ENCODE data around the gene GCG.

Gene GCG

GRCh38 chr2:162149466-162149865, 2.6 kb downstream of the GCG start:
- DNase-seq (ENCODE audit: low read depth), result no peak

- no peak for DNase-seq (ENCODE audit: low read depth)
Measured at GRCh38 chr2:162148956-162149355, 3.1 kb downstream of the GCG start.

DNA sequence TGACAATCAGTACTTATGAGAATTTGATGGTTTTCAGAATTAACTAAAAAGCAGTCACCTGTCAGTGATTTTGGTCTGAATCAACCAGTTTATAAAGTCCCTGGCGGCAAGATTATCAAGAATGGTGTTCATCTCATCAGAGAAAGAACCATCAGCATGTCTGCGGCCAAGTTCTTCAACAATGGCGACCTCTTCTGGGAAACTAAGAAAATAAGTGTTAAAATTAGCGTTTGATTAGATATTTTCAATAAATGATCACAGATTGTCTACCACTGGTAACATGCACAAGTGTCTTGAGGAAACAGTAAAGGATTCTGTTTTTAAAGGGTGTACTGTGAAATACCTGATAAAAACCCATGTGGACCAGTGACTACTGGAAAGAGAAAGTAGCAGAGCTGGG, 8.1 kb downstream of the GCG start:
- DNase-seq (ENCODE audit: low read depth), result no peak

DNA sequence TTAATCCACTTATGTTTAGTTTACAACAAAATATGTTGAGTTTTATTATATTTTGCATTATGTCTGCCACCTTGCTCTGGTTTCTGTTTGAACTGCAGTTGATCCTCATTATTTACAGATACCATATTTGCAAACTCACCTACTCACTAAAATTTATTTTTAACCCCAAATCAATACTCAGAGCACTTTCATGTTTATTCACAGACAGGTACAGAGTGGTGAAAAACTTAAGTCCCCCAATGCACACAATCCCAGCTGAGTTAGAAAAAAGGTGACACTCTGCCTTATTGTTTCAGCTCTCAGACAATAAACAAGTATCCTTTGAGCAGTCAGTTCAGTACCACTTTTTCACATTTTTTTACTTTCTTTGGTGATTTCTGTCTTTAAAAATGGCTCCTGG, 13.7 kb downstream of the GCG start:
- DNase-seq (ENCODE audit: low read depth), result no peak

- DNase-seq (ENCODE audit: low read depth), result no peak
Measured at GRCh38 chr2:162127422-162127821, 24.6 kb downstream of the GCG start.

- DNase-seq (ENCODE audit: low read depth), result no peak
Measured at GRCh38 chr2:162126527-162126926, 25.5 kb downstream of the GCG start.

- DNase-seq (ENCODE audit: low read depth), result no peak
Measured at GRCh38 chr2:162126111-162126519, 25.9 kb downstream of the GCG start.

GRCh38 chr2:162125138-162125537, 26.9 kb downstream of the GCG start:
- DNase-seq (ENCODE audit: low read depth), result no peak

DNA sequence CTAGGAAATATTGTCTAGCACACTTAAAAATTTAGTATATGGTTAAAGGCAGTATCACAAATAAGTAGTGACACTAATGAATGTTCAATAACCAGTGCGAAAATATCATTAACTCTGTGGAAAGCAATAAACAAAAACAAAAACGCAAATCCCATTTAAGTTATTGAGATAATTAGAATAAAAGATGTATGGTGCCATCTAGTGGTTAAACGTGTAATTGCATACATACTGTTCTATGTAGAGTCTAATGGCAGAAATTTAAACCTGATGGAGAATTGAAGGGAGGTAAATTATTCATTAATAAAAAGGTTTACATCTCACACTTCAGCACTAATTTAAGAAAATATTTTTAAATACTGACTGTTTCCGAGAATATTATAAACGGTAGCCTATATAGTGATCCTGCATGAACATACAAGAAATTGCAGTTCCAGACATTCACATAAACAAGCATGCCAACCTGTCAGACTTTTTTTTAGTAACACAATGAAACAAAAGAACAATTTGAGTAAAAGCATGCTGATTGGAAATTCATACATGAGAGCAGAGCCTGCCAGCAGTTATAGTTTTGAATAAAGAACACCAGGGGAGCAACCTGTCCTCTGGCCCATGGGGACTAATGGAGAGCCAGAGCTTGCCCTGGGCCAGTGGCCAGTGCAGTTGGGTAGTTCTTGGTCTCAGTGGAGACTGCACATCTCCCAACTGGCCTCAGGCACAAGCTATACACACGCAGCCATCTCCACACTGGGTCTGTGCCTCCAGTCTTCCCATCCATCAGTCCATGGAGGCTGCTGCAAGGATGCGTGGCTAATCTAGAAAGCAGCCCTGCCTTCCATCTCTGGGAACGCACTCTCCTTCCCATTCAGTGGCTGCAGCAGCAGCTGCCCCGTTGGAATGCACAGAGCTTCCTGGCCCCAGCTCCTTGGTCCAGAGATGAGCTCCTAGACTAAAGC, 28.0 kb downstream of the GCG start:
- no peak for DNase-seq (ENCODE audit: low read depth)

- no peak for DNase-seq (ENCODE audit: low read depth)
Measured at GRCh38 chr2:162118166-162119031, 33.6 kb downstream of the GCG start.

GRCh38 chr2:162116352-162116751, 35.7 kb downstream of the GCG start:
- DNase-seq (ENCODE audit: low read depth), result no peak

DNA sequence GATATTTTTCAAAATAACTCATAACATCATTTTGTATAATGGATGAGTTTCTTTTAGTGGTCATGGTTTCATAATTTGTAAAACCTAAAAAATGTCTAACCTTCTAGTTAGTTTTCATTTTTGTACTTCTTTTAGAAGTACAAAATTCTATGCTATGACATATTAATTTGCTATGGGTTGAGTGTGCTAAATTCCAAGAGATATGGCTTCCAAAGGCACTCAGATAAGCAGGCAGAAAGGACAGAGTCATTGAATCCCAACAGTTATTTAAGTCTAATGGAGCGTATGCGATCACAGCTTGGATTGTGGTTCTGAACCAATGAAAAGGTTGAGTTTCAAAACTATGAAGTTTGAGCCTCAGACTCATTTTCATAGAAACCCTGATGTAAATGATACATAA, 37.0 kb downstream of the GCG start:
- no peak for DNase-seq (ENCODE audit: low read depth)

DNA sequence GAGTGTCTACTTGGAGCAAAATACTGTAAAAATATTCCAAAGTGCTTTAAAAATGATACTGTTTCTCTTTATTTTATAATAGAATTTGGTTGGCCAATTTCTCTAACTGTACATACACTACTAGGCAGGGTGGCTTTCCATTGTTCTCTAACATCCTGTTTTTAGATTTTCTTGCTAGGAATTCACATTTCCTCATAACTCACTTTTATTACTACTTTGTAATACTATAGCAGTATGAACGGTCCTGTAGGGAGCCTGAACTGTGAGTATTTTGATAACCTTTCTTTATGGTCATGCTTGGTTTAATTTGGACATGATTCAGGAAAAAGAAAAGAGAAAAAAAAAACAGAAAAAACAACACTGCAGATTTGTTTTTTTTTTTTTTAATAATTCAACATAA, 37.8 kb downstream of the GCG start:
- DNase-seq (ENCODE audit: low read depth), result no peak

DNA sequence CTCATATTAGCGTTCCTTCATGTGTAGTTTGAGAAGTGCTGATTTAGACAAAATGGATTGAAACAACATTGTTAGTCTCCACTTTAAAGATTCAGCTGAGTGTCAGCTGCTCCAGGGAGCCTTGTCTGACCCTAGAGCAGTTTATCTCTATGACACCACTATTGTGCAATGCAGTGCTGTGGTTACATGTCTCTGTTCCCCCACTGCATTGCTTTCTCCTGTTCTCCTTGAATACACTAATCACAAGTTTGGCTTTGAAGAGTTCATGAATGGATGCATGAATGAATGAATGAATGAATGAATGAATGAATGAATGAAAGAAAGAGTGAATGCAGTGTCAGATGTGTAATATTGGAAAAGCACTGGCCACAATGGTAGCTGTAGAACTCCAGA, 38.3 kb downstream of the GCG start:
- DNase-seq (ENCODE audit: low read depth), result no peak

DNA sequence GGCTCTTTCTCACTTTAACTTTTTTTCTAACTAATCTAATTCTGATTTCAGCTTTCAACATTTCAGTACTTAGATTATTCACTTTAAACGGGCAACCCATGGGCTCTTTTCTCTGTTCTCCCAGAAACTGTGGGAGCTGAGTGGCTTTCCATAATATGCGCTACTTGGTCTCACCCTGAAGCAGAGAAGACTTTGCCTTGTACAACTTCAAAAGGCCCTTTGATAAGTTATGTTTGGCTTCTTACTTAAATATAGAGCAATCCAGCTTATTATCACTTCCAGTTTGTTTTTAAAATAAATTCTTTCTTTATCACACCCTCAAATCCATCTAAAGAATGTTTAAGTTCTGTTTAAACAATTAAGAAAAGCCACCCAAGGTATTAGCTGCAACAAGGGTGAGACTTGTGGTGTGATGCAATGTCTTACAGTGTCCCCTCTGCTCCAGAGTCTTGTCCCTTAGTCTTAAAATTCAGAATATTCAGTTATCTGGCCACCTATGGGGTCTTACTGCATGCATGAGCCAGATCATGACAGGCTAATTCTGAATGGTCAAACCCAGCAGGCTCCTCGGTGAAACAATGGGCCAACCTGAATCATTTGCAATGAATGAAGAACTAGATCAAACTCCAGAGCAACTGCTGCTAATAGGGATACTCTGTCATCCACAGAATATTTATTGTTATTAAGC, 38.8 kb downstream of the GCG start:
- no peak for DNase-seq (ENCODE audit: low read depth)

- DNase-seq (ENCODE audit: low read depth), result no peak
Measured at GRCh38 chr2:162111958-162112850, 39.8 kb downstream of the GCG start.

- no peak for DNase-seq (ENCODE audit: low read depth)
Measured at GRCh38 chr2:162107361-162107901, 44.6 kb downstream of the GCG start.

DNA sequence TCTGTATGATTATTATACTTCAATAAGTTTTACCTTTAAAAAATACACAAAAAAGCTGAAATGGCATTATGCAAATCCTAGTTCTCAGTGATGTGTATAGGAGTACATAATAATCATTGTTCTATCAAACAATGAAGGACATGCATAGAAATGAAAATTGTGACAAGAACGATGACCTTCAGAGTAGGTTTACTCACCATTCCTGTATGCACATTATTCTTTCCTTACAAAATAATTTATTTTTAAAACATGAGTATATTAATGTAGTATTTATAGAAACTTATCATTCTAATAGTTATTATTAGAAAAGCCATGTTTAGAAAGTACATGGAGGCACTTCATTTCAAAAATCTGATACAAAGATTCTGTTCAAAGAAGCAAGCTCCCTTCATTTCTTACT, 45.3 kb downstream of the GCG start:
- no peak for DNase-seq (ENCODE audit: low read depth)

GRCh38 chr2:162106146-162106551, 45.9 kb downstream of the GCG start:
- DNase-seq (ENCODE audit: low read depth), result no peak

GRCh38 chr2:162103443-162104009, 48.5 kb downstream of the GCG start:
- DNase-seq (ENCODE audit: low read depth), result no peak

- DNase-seq (ENCODE audit: low read depth), result no peak
Measured at GRCh38 chr2:162100579-162100978, 51.5 kb downstream of the GCG start.
